GM18511 (cell line): ENCODE results near the gene MPRIP.

ENCODE experiments used
- ATAC-seq: cut with Tn5 transposase; IDR thresholded peaks from one replicate; pipeline ENCODE4 v1.9.1; 2021; ENCODE audit warnings: mild to moderate bottlenecking, moderate library complexity; ENCODE audit not compliant: unreplicated experiment

Gene MPRIP

GRCh38 chr17:17141860-17142552 is 99.7 kb downstream of the MPRIP start:
- ATAC-seq = no peak

GRCh38 chr17:17142556-17142955 is 100.3 kb downstream of the MPRIP start:
- ATAC-seq = no peak

- ATAC-seq = no peak
Measured at GRCh38 chr17:17143501-17143900, 101.2 kb downstream of the MPRIP start.

GRCh38 chr17:17144061-17144460 is 101.8 kb downstream of the MPRIP start:
- no peak for ATAC-seq

GRCh38 chr17:17144916-17145665 is 102.8 kb downstream of the MPRIP start:
- no peak for ATAC-seq

- ATAC-seq = no peak
Measured at GRCh38 chr17:17146786-17147406, 104.6 kb downstream of the MPRIP start.

- no peak for ATAC-seq
Measured at GRCh38 chr17:17147821-17148220, 105.6 kb downstream of the MPRIP start.

GRCh38 chr17:17149520-17150447 is 107.5 kb downstream of the MPRIP start:
- no peak for ATAC-seq

GRCh38 chr17:17150448-17150800 is 108.2 kb downstream of the MPRIP start:
- ATAC-seq = no peak

- no peak for ATAC-seq
Measured at GRCh38 chr17:17151055-17151454, 108.8 kb downstream of the MPRIP start.

GRCh38 chr17:17151541-17151940 is 109.3 kb downstream of the MPRIP start:
- ATAC-seq = no peak

GRCh38 chr17:17151962-17152361 is 109.7 kb downstream of the MPRIP start:
- ATAC-seq = no peak

GRCh38 chr17:17152385-17152784 is 110.1 kb downstream of the MPRIP start:
- ATAC-seq = no peak

- no peak for ATAC-seq
Measured at GRCh38 chr17:17153071-17153470, 110.8 kb downstream of the MPRIP start.

GRCh38 chr17:17153709-17154108 is 111.5 kb downstream of the MPRIP start:
- no peak for ATAC-seq

GRCh38 chr17:17154556-17154955 is 112.3 kb downstream of the MPRIP start:
- ATAC-seq = no peak

- no peak for ATAC-seq
Measured at GRCh38 chr17:17154981-17155380, 112.7 kb downstream of the MPRIP start.

GRCh38 chr17:17155568-17155967 is 113.3 kb downstream of the MPRIP start:
- ATAC-seq = no peak

GRCh38 chr17:17156107-17156506 is 113.8 kb downstream of the MPRIP start:
- ATAC-seq = no peak

GRCh38 chr17:17156511-17156910 is 114.3 kb downstream of the MPRIP start:
- ATAC-seq = no peak

- no peak for ATAC-seq
Measured at GRCh38 chr17:17157041-17157440, 114.8 kb downstream of the MPRIP start.
